Mucosa of rectum (tissue), 2 donors: Measurements from ENCODE around the gene ITGAD.
"Not testable (repeated sequence)": the region's sequence is repeated elsewhere in the genome, so short reads cannot be mapped to it uniquely, and the experiment has no call there.

ENCODE experiments used
- H3K27ac ChIP-seq, 2 donors: one replicate each; pipeline ENCODE4 v1.7.0; 2013; ENCODE audit warnings: inconsistent platforms in 2 of 2, low read depth in 2 of 2, low read length in 2 of 2
- H3K27me3 ChIP-seq, 2 donors: one replicate each; pipeline ENCODE4 v1.7.0; 2013; ENCODE audit warnings: low read length in 2 of 2; ENCODE audit not compliant: control insufficient read depth in 2 of 2, insufficient read depth in 2 of 2
- H3K36me3 ChIP-seq, 2 donors: one replicate each; pipeline ENCODE4 v1.7.0; 2013; ENCODE audit warnings: low read length in 2 of 2; ENCODE audit not compliant: control insufficient read depth in 2 of 2, insufficient read depth in 2 of 2
- H3K4me1 ChIP-seq, 2 donors: one replicate each; pipeline ENCODE4 v1.7.0; 2013; ENCODE audit warnings: low read length in 2 of 2, mild to moderate bottlenecking in 1 of 2; ENCODE audit not compliant: control insufficient read depth in 2 of 2, insufficient read depth in 2 of 2
- H3K4me3 ChIP-seq, 2 donors: one replicate each; pipeline ENCODE4 v1.7.0; 2013; ENCODE audit warnings: low read length in 2 of 2
- H3K9ac ChIP-seq, 2 donors: one replicate each; pipeline ENCODE4 v1.7.0; 2013; ENCODE audit warnings: low read length in 2 of 2, low read depth in 1 of 2, mild to moderate bottlenecking in 1 of 2
- H3K9me3 ChIP-seq, 2 donors: one replicate each; pipeline ENCODE4 v1.7.0; 2013; ENCODE audit warnings: low read length in 2 of 2; ENCODE audit not compliant: control insufficient read depth in 2 of 2
- donor health status: healthy.
- donor health status: Normal muscosa, but diverticular disease.

ITGAD gene

GRCh38 chr16:31414706-31415105 is 21.6 kb downstream of the ITGAD start:
- H3K4me1 ChIP-seq: no peaks in the 10 kb centered on the region
- no peak overlapping the region for H3K9ac ChIP-seq
- no peaks in the 10 kb centered on the region for H3K9me3 ChIP-seq
- H3K36me3 ChIP-seq: no peaks in the 10 kb centered on the region
- H3K27ac ChIP-seq: no peak overlapping the region
- H3K27me3 ChIP-seq: peaks cover 0 to 2% of the 10 kb centered on the region in 2 donors
- H3K4me3 ChIP-seq: no peak overlapping the region

GRCh38 chr16:31416371-31416770 is 23.2 kb downstream of the ITGAD start:
- Histone ChIP-seq H3K4me3 (no peak overlapping the region), H3K36me3 (no peaks in the 10 kb centered on the region), H3K9me3 (no peaks in the 10 kb centered on the region), H3K27ac (no peak overlapping the region), H3K9ac (no peak overlapping the region), H3K27me3 (peaks cover 0 to 2% of the 10 kb centered on the region in 2 donors), H3K4me1 (no peaks in the 10 kb centered on the region)

- H3K9me3 ChIP-seq, H3K4me3 ChIP-seq, H3K4me1 ChIP-seq, H3K27ac ChIP-seq, H3K27me3 ChIP-seq, H3K36me3 ChIP-seq, H3K9ac ChIP-seq: not testable (repeated sequence)
Measured at GRCh38 chr16:31417036-31417435, 23.9 kb downstream of the ITGAD start.

- no peaks in the 10 kb centered on the region for H3K4me1 ChIP-seq
- H3K9ac ChIP-seq: no peak overlapping the region
- no peaks in the 10 kb centered on the region for H3K9me3 ChIP-seq
- no peak overlapping the region for H3K27ac ChIP-seq
- H3K4me3 ChIP-seq: no peak overlapping the region
- no peaks in the 10 kb centered on the region for H3K36me3 ChIP-seq
- H3K27me3 ChIP-seq: peaks cover 0 to 2% of the 10 kb centered on the region in 2 donors
Measured at GRCh38 chr16:31417916-31418315, 24.8 kb downstream of the ITGAD start.

GRCh38 chr16:31420037-31420436 is 26.9 kb downstream of the ITGAD start:
- H3K4me1 ChIP-seq: no peaks in the 10 kb centered on the region
- no peak overlapping the region for H3K4me3 ChIP-seq
- H3K27me3 ChIP-seq: peaks cover 2 to 4% of the 10 kb centered on the region in 2 donors
- H3K9ac ChIP-seq: no peak overlapping the region
- H3K27ac ChIP-seq: no peak overlapping the region
- H3K36me3 ChIP-seq: no peaks in the 10 kb centered on the region
- no peaks in the 10 kb centered on the region for H3K9me3 ChIP-seq

GRCh38 chr16:31421587-31421986 is 28.5 kb downstream of the ITGAD start:
- Histone ChIP-seq H3K27ac (no peak overlapping the region), H3K9me3 (no peaks in the 10 kb centered on the region), H3K4me1 (no peaks in the 10 kb centered on the region), H3K27me3 (peaks cover 2 to 8% of the 10 kb centered on the region in 2 donors), H3K9ac (no peak overlapping the region), H3K4me3 (no peak overlapping the region), H3K36me3 (no peaks in the 10 kb centered on the region)

- Histone ChIP-seq H3K27ac (no peak overlapping the region), H3K4me3 (no peak overlapping the region), H3K9ac (no peak overlapping the region), H3K4me1 (peaks cover 2 to 3% of the 10 kb centered on the region in 2 donors), H3K36me3 (no peaks in the 10 kb centered on the region), H3K9me3 (no peaks in the 10 kb centered on the region), H3K27me3 (peaks cover 2 to 8% of the 10 kb centered on the region in 2 donors)
Measured at GRCh38 chr16:31423241-31423640, 30.1 kb downstream of the ITGAD start.

- Histone ChIP-seq H3K27me3 (peaks cover 0 to 8% of the 10 kb centered on the region in 2 donors), H3K4me1 (peaks cover 2 to 3% of the 10 kb centered on the region in 2 donors), H3K9me3 (no peaks in the 10 kb centered on the region), H3K27ac (no peak overlapping the region), H3K4me3 (no peak overlapping the region), H3K36me3 (no peaks in the 10 kb centered on the region), H3K9ac (no peak overlapping the region)
Measured at GRCh38 chr16:31423801-31424200, 30.7 kb downstream of the ITGAD start.

GRCh38 chr16:31427441-31428278 is 34.5 kb downstream of the ITGAD start:
- peaks cover 0 to 8% of the 10 kb centered on the region in 2 donors for H3K27me3 ChIP-seq
- no peaks in the 10 kb centered on the region for H3K9me3 ChIP-seq
- no peak overlapping the region for H3K9ac ChIP-seq
- peaks cover 2 to 3% of the 10 kb centered on the region in 2 donors for H3K4me1 ChIP-seq
- H3K27ac ChIP-seq: no peak overlapping the region
- H3K4me3 ChIP-seq: peak overlapping the region; percentile 13 to 30
- no peaks in the 10 kb centered on the region for H3K36me3 ChIP-seq

GRCh38 chr16:31428279-31428597 is 35.1 kb downstream of the ITGAD start, which contains the start of gene COX6A2:
Gene COX6A2 (minus strand): TSS chr16:31428360. CDS start chr16:31428325, 35 bp downstream.
- no peak within 1 kb of the TSS for H3K9ac ChIP-seq
- peaks cover 2 to 3% of the 10 kb centered on the region in 2 donors for H3K4me1 ChIP-seq
- peak within 1 kb of the TSS; percentile 13 to 30 for H3K4me3 ChIP-seq
- H3K36me3 ChIP-seq: no peaks in the 10 kb centered on the region
- H3K27me3 ChIP-seq: peaks cover 0 to 8% of the 10 kb centered on the region in 2 donors
- H3K27ac ChIP-seq: no peak within 1 kb of the TSS
- H3K9me3 ChIP-seq: no peaks in the 10 kb centered on the region
